HG03520 (cell line): ENCODE results near the gene TTR.
A peak's percentile ranks its signal among the peaks of the same experiment; 100 is the strongest.

Experiments
- ATAC-seq: cut with Tn5 transposase; IDR thresholded peaks from one replicate; pipeline ENCODE4 v1.9.1; 2021; ENCODE audit warnings: mild to moderate bottlenecking, moderate library complexity; ENCODE audit not compliant: unreplicated experiment

Gene TTR

GRCh38 chr18:31591628-31592027, at the start of gene TTR:
TTR (plus strand) TSS chr18:31591877; CDS start chr18:31591903, 26 bp downstream.
- no peak for ATAC-seq

GRCh38 chr18:31546476-31546875, 45.2 kb upstream of the TTR start:
- no peak for ATAC-seq

GRCh38 chr18:31548853-31549252, 42.8 kb upstream of the TTR start:
- no peak for ATAC-seq

GRCh38 chr18:31549416-31549815, 42.3 kb upstream of the TTR start:
- ATAC-seq: no peak

- ATAC-seq: no peak
These were observed 39.8 kb upstream of the TTR start for GRCh38 chr18:31551883-31552282.

GRCh38 chr18:31553800-31554199, 37.9 kb upstream of the TTR start:
- no peak for ATAC-seq

- no peak for ATAC-seq
These were observed 36.9 kb upstream of the TTR start for GRCh38 chr18:31554776-31555175.

- ATAC-seq: peak; percentile 70
These were observed 35.5 kb upstream of the TTR start for GRCh38 chr18:31555971-31556747.

GRCh38 chr18:31557446-31557845, 34.2 kb upstream of the TTR start:
- no peak for ATAC-seq

GRCh38 chr18:31558567-31558966, 33.1 kb upstream of the TTR start:
- ATAC-seq: no peak

GRCh38 chr18:31562726-31563125, 29.0 kb upstream of the TTR start:
- no peak for ATAC-seq

GRCh38 chr18:31563778-31564177, 27.9 kb upstream of the TTR start:
- no peak for ATAC-seq

GRCh38 chr18:31565345-31565744, 26.3 kb upstream of the TTR start:
- no peak for ATAC-seq

GRCh38 chr18:31565782-31566512, 25.7 kb upstream of the TTR start:
- ATAC-seq: no peak

- no peak for ATAC-seq
These were observed 24.9 kb upstream of the TTR start for GRCh38 chr18:31566576-31567306.

GRCh38 chr18:31572368-31572767, 19.3 kb upstream of the TTR start:
- no peak for ATAC-seq

GRCh38 chr18:31573051-31573450, 18.6 kb upstream of the TTR start:
- no peak for ATAC-seq

- ATAC-seq: no peak
These were observed 17.3 kb upstream of the TTR start for GRCh38 chr18:31574359-31574758.

GRCh38 chr18:31575515-31576257, 16.0 kb upstream of the TTR start:
- no peak for ATAC-seq

GRCh38 chr18:31576670-31577069, 15.0 kb upstream of the TTR start:
- ATAC-seq: peak; percentile 70

- ATAC-seq: no peak
These were observed 14.5 kb upstream of the TTR start for GRCh38 chr18:31577195-31577594.
